A204.1 (cell line): ENCODE data around the gene PRKAG2.

Experiments
- FAIRE-seq: peaks from 2 replicates; lab custom pipeline; 2012; peaks lifted over from hg19 to GRCh38; lab: Jason Lieb, UNC

PRKAG2 gene

DNA sequence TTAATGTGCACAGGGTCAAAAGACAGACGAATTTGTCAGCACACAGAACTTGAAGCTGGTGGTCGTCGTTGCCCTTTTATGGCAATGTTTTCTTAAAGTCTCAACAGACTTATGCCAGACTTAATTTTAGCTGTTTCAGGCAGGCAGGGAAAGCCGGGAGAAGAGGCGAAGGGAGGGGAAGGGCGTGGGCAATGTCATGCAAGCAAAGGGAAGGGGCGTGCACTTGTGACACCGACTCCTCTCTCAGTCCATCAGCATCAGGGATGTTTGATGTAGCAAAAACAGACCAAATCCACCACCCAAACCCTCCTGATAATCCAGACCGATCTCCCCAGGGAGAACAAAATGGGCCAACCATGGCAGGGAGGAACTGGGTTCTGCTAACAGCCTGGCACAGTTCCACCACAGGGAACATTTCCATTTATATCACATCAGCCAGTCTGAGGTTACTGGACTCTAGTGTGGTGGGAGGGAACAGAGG lies 239.1 kb downstream of the PRKAG2 start:
- FAIRE-seq: no peak

DNA sequence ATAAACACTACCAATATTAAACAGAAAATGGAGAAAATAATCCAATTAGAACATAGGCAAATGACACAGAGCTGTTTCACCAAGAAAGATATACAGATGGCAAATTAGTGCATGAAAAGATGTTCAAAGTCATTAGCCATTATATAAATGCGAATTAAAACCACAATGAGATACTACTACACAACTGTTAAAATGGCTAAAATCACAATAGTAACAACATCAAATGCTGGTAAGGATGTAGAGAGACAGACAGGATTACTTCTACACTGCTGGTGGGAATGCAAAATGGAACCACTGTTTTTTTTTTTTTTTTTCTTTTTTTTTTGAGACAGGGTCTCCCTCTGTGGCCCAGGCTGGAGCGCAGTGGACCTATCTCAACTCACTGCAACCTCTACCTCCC lies 242.3 kb downstream of the PRKAG2 start:
- no peak for FAIRE-seq

DNA sequence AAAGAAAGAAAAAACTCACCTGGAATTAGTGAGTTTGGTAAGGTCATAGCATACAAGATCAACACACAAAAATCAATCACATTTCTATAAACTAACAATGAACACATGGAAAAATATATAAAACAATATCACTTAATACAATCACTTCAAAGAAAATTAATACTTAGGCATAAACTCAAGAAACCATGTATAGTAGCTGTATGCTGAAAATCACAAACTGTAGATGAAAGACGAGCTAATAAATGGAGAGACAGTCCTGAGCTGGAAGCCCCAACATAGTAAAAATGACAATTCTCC lies 243.5 kb downstream of the PRKAG2 start:
- FAIRE-seq: no peak

DNA sequence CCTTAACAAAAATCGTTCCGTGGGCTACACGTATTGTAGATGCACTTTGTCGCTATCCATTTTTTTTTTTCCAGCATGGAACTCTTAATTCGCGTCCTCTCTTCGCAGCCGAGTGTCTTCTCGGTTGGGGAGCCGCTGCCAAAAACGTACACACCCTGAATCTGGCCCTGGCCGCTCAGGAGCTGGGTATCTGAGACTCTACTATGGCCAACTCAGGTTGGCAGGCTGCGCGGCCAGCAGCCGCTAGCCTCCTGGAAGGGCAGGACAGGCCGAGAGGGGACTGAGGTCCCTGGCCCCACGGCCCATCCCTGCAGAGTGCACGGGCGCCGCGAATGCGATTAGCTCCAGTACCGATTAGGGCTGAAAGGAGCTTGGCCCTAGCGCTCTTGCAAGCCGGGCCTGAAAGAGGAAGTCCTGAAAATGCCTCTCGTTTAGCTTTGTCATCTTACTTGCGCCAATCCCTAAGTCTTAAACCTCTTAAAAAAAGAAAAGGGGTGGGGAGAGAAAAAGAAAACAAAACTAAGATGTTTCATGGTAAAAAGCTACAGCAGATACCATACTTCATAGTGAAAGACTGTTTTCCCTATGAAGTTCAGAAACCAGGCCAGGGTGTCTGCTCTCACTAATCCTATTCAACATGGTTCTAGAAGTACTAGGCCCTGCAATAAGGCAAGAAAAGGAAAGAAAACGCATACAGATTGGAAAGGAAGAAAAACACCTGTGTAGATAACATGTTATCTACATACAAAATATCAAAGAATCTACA lies 244.0 kb downstream of the PRKAG2 start:
- FAIRE-seq: no peak

DNA sequence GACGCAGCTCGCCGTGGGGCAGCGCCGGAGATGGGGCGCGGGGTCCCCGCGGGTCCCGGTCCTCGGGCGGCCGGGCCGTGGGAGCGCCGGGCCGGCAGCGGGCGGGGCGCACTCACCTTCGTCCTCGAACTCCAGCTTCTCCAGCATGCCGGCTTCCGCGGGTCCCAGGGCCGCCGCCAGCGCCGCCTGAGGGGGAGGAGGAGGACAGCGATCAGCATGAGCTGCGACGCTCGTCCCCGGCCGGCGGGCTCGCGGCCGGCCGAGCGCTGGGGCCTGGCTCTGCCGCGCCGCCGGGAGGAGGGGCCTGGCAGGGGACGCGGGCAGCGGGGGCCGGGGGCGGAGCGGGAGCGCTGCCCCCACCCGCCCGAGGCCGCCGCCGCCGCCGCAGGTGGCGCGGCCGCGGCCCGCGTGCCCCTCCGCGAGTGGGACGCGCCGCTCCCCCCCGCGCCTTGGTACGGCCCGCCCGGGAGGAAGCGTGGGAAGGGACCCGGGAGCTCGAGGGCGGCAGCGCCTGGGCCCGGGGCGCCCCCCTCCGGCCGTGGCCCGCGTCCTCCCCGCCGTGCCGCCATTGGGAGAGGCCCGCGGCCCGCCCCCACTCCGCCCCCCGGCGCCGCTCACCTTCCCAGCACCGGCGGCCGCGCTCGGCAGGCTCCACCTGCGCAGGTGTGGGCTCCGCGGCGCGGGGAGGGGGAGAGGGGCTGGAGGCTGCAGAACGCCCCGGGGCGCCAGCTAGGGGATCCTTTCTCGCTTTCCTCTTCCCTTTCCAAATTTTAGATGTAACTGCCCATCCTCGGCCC lies 244.8 kb downstream of the PRKAG2 start:
- no peak for FAIRE-seq

DNA sequence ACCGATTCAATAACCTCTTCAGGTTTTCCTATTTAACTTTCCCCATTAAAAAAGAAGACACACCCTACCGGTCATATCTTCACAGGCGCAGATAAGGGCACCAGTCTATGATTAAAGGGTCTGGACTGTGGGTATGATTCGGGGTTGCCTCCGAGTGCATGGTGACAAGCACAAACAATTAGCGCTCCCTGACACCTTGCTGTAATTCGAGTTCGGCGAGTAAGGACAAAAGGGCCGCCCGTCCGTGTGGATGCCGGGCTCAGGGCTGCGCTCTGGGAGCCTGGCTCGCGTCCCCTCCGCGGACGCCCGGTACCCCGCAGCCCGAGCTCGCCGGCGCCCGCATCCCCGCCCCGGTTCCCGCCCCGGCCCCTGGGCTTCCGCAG lies 245.4 kb downstream of the PRKAG2 start:
- no peak for FAIRE-seq

DNA sequence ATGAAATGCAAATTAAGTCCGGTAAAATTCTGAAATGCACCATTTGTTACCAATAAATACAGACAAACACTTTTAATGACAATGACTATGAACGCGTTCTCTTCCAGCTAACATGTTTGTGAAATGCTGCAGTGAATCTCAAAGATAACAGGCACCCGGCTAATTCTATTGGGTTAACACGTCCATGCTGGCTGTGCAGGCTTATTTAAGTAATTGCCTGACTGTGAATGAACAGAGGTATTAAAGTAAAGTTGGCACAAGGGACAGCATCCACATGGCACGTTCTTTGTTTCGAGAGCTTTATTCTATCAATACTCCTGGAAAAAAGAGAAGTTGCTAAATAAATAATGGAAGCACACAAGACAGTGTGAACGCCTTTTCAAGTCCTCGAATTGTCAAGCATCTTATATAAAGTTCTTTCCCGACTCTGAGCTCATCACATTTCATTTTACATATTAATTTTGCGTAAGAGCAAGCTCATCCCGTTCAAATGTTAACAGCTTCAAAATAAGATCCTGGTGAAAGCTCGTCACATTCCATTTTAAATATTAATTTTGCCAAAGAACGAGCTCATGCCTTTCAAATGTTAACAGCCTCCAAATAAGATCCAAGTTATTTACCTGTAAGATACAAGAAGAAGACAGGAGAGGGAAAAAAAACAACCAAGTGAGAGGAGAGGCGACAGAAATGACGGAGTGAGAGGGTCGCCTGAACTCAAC lies 245.9 kb downstream of the PRKAG2 start:
- no peak for FAIRE-seq

DNA sequence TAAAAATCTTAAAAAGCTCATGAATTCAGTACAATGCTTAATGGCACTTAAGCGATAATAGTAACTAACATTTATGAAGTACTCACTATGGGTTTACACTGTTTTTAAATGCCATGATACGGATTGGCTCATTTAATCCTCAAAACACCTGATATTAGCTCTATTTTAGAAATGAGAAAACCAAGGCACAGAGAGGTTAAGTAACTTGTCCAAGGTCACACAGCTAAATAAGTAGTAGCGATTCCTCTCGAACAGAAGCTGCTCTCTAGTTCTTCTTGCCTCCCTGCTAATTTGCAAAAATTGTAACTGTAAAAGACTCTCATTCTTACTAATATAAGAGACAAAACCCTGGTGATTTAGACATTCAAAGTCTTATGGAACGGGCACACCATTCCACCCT lies 246.6 kb downstream of the PRKAG2 start:
- FAIRE-seq: no peak

DNA sequence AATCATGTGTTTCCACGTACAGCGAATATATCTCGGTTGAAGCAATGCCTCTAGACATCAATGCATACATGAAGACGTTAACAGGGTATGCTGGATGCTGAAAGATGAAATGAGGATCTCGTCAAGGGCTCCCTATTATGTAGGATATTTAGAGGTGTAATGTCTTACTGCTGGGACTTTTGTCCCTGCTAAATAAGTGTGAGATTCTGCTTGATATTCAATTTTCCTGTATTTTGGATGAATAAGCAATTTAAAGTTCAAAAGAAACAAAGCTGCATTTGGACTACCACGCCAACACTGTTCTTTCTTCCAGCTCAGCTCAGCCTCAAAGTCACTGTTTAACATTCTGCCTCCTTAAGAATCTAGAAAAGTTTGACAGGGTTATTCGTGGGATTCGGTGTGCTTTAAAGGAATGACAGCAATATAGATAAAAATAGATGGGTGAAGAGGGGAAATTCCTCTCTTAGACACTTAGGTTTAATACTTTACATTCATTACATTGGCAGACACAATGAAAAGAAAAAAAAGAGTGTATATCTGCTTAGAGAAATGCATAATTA lies 247.1 kb downstream of the PRKAG2 start:
- no peak for FAIRE-seq

DNA sequence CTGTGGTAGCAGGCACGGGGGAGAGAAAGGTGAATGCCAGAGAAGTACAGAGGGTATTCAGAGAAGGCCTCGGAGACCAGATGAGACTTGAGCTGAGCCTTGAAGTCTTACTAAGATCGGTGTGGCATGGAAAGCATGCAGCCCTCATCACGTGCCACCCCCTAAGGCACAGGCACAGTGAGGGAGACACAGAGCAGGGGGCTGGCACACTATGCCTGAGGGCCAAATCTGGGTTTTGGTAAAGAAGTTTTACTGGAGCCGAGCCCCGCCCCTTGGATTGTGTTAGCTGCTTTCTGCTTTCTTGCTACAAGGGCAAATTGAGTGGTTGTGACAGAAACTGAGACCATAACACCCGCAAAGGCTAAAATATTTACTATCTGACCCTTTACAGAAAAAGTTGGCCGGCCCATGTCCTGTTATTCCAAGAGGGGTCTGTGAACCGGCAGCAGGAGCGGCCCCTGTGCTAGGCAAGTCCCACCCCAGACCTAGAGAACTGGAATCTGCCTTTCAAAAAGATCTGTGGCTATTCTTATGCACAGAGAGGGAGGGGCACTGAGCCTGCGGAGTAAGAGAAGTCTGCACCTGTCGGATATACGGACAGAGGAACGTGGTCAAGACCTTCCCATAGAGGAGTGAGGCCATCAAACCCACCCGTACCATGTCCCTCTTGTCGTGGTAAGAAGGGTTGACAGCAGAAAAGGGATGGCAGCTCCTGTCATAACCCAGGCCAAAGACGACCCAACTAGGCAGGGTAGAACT lies 247.9 kb downstream of the PRKAG2 start:
- FAIRE-seq: no peak

DNA sequence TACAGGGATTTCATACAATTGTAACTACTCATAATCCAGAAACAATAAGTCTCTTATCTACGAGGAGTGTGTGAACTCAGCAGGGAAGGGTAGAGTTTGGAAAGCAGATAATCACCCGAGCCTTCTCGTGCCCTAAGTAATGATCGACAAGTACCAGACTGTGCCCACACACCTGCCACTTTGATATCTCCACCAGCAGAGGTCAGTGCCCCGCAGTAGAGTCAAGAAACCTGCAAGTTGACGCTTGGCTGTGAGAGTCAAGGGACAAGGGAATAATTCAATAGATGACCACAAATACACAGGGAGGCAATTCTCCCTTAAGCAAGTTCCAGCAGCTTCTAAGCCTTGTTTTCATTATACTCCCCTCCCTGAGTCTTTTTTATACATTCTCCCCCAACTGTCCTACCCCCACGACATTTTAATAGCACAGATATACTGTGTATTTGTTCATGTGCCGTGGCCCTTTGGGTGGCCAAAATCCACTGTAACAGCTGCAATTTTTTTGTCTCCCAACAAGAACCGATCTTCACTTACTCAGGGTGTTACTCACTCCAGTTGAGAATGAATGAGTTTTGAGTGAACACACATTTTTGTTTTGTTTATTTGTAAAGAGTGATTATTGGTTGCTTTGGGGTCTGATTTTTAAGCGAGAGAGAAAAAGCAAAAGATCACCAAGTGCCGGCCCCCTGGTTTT lies 250.3 kb downstream of the PRKAG2 start:
- no peak for FAIRE-seq

DNA sequence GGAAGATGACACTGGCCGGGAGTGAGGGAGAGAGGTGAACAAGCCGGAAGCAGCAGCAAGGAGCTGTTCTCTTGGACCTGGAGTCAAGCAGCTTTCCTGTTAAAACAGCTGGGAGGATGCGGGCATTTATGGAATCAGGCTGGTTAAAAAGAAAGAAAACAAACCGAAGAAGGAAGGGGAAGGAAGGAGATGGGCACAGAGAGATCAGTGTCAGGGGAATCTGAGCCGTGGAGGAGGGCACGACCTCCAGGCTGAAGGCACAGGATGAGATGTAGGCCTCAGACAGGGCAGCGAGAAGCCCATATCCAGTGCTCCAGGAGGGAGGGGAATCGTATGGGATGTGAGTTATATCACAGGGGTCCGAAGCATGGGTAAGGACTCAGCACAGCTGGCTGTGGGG lies 251.3 kb downstream of the PRKAG2 start:
- FAIRE-seq: no peak

DNA sequence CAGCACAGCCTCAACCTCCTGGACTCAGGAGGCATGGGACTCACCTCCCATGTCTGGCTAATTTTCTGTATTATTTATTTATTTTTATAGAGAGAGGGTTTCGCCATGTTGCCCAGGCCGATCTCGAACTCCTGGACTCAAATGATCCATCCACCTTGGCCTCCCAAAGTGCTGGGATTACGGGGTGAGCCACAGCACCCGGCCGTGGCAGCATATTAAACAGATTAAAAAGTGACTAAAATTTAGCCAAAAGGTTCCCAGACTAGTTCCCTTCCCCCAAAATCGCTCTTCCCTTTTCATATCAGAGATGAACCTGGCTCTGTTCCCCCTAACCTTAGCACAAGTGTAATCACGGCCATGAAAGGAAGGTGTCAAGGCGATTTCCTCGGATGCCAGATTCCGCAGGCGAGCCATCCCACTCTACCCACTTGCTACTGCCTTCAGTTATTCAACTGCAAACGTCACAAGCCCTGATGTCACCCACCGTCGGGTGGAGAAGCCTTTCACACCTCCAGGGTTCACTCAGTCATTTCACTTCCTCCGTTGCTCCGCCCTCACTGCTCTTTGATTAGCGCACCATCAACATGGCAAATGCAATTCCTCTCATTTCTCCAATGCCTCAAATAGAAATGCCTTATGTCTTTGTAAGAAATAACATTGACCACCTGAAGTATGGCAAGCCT lies 252.5 kb downstream of the PRKAG2 start:
- no peak for FAIRE-seq

DNA sequence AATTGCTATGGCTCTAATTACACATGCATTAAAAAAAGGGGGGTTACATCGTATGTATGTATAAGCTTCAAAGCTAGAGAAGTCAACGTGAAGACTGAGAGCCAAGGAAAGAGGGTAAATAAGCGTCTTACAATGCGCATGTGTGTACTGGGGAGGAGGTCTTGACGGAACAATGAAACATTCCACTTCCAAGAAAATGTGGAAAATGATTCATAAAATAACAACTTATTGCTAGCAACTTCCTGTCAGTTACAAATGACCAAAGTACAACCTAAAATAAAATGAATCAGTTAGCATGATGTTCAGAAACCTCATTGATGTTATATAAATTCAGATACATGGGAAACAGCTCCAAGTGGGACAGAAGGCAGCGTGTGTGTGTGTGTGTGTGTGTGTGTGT lies 253.1 kb downstream of the PRKAG2 start:
- no peak for FAIRE-seq

DNA sequence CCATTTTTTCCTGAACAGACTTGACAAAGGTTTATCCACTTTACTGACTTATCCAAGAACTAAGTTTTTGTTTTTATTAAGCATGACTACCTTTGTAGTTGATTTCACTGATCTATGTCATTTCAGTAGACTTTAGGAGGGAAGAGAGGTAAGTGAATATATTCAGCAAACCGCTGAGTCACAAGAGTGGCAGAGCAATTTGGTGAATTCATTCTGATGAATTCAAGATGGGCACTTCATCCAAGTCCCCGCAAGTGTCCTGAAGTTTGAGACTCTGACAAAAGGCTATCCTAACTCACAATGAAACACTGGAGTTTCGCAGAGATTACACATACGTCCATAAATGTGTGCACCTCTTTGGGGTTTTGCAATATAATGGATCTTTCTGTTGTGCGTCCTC lies 255.0 kb downstream of the PRKAG2 start:
- FAIRE-seq: no peak

DNA sequence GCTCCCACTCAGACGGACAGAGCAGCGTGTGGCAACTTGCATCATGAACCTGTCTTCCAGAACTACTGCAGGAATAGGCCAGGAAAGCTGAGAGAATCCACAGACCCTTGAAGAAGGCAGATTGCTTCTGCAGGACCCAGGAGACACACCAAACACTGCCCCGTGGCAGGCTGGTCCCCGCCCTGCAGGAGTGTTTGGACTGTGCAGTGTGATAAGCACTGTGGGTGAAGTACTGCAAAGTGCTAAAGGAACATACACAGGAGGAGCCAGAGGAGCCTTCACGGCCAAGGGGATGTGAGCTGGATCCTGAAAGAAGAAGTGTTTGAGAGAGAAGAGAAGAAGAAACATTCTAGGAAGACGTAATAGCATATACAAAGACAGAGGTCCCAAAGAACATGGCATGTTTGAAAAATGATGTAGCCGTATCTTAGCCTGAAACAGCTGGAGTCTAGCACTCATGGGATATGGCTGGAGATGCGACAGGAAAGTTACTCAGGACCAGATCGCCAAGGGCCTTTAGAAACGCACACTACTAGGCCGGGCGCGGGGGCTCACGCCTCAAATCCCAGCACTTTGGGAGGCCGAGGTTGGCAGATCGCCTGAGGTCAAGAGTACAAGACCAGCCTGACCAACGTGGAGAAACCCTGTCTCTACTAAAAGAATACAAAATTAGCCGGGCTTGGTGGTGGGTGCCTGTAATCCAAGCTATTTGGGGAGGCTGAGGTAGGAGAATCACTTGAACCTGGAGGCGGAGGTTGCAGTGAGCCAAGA lies 260.3 kb downstream of the PRKAG2 start:
- no peak for FAIRE-seq

DNA sequence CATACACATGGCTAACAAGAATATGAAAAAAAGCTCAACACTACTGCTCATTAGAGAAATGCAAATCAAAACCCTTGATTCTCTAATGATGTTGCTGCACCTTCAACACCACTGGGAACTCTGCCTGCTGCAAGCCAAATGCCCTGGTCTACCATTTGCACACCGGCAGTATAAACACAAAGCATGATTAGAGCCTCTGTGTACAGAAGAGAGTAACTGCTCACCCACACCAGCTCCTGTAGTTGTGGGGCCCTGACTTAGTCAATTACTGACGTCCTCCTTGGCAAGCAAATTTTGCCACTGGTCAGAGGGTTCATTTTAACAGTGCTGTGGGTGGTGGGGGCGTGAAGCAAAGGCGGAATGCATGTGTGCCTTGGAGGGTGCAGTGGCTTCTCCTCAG lies 261.1 kb downstream of the PRKAG2 start:
- FAIRE-seq: no peak

DNA sequence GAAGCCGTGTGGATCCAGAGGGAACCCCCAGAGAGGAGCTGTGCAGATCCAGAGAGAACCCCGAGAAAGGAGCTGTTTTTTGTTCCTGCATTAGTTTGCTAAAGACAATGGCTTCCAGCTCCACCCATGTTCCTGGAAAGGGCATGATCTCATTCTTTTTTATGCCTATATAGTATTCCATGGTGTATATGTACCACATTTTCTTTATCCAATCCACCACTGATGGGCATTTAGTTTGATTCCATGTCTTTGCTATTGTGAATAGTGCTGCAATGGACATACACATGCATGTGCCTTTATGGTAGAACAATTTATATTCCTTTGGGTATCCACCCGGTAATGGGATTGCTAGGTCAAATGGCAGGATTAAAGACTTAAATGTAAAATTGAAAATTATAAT lies 261.9 kb downstream of the PRKAG2 start:
- FAIRE-seq: no peak

DNA sequence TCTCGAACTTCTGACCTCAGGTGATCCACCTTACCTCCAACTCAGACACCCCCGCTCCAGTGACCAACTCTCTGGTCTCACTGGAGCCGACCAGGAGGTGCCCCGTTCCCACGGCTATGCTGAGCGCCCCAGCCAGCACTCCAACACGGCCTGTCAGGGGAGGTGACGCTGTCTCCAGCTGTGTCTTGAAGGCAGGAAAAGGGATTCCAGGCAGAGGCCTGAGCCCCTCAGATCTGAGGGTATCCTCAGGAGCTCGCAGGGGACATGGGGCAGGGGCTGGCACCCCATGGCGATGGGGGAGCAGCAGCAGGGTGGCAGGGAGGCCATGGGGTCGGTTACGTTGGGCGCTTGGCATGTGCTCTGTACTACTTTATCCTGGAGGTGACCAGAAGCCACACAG lies 262.9 kb downstream of the PRKAG2 start:
- FAIRE-seq: no peak

DNA sequence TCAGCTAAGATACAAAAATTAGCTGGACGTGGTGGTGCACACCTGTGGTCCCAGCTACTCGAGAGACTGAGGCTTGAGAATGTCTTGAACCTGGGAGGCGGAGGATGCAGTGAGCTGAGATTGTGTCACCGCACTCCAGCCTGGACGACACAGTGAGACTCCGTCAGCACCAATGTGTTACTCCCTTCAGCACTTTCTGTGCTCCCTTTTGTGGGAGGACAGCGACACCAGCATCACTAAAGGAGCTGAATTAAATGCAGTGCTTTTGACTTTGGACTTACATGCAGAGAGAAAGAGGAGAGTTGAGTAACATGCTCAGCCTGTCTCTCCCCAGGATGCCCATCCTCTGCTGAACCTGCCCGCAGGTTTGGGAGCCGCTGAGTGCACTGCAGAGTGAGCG lies 265.0 kb downstream of the PRKAG2 start:
- FAIRE-seq: no peak
